Measurements from ENCODE around the gene C21orf91. TPM values are rescaled to one million over a fixed set of nuclear protein-coding genes. Genes with fewer than 3 reads are reported as not detected.

Gene C21orf91
- total and polyA plus RNA-seq, 2 experiments from 2014 or later = 3.7 to 4.4 TPM

- no peak for TF ChIP-seq EZH2 (IDR thresholded peaks at IDR 0.05; ENCODE audit: insufficient read depth, poor library complexity, severe bottlenecking)
- TF ChIP-seq EZH2phosphoT487 (IDR thresholded peaks at IDR 0.05; ENCODE audit: insufficient read depth, low read depth) = no peak
- no peak overlapping the region for H2AFZ ChIP-seq
- DNase-seq = no peak
- no peak overlapping the region for H3K9ac ChIP-seq
- WGBS, 2 experiments (ENCODE audit: low coverage in 1 of 2, low lambda C conversion rate in 2 of 2, missing lambda C conversion rate in 2 of 2) = 34 to 38% methylated on average over 4 of the region's 4 CpGs
- H3K36me3 ChIP-seq (ENCODE audit: low read depth) = no peaks in the 10 kb centered on the region
- no peaks in the 10 kb centered on the region for H3K79me2 ChIP-seq (ENCODE audit: insufficient read depth)
- peaks cover 2% of the 10 kb centered on the region; the same call in 1 of the 2 replicates for H3K4me1 ChIP-seq (ENCODE audit: insufficient read depth)
- no peaks in the 10 kb centered on the region; the same call in none of the 2 replicates for H3K27me3 ChIP-seq (replicated peaks; ENCODE audit: insufficient read depth)
- in situ Hi-C loops (cut with MboI) = no loop called here
- H3K4me2 ChIP-seq (ENCODE audit: unreplicated experiment) = no peak overlapping the region
- H3K9me2 ChIP-seq (ENCODE audit: insufficient read depth) = no peaks in the 10 kb centered on the region
- no peak overlapping the region for H3K4me3 ChIP-seq
- no peaks in the 10 kb centered on the region for H3F3A ChIP-seq (ENCODE audit: insufficient read depth)
- H4K20me1 ChIP-seq (ENCODE audit: insufficient read depth) = no peaks in the 10 kb centered on the region
- H3K9me3 ChIP-seq (ENCODE audit: low read depth) = no peaks in the 10 kb centered on the region
- H3K27ac ChIP-seq = no peak overlapping the region
These were observed 15.6 kb upstream of the C21orf91 start for GRCh38 chr21:17834639-17835354.

- Histone ChIP-seq H4K20me1 (ENCODE audit: insufficient read depth) (no peaks in the 10 kb centered on the region), H3K4me1 (ENCODE audit: insufficient read depth) (peaks cover 26% of the 10 kb centered on the region), H3K4me3 (no peak overlapping the region), H3K4me2 (ENCODE audit: unreplicated experiment) (no peak overlapping the region), H3K9me3 (ENCODE audit: low read depth) (no peaks in the 10 kb centered on the region), H3K27me3 (replicated peaks; ENCODE audit: insufficient read depth) (no peaks in the 10 kb centered on the region; the same call in 1 of the 2 replicates), H3K79me2 (ENCODE audit: insufficient read depth) (no peaks in the 10 kb centered on the region), H3F3A (ENCODE audit: insufficient read depth) (peaks cover 11% of the 10 kb centered on the region; the same call in 1 of the 2 replicates), H3K9ac (no peak overlapping the region), H3K36me3 (ENCODE audit: low read depth) (no peaks in the 10 kb centered on the region), H3K27ac (peak overlapping the region; percentile 14; the same call in 1 of the 2 replicates), H3K9me2 (ENCODE audit: insufficient read depth) (no peaks in the 10 kb centered on the region), H2AFZ (no peak overlapping the region)
- DNase-seq = peak; percentile 69
- TF ChIP-seq EZH2 (IDR thresholded peaks at IDR 0.05; ENCODE audit: insufficient read depth, poor library complexity, severe bottlenecking) (no peak), EZH2phosphoT487 (IDR thresholded peaks at IDR 0.05; ENCODE audit: insufficient read depth, low read depth) (no peak)
- in situ Hi-C loops (cut with MboI) = no loop called here
- WGBS, 2 experiments (ENCODE audit: low coverage in 1 of 2, low lambda C conversion rate in 2 of 2, missing lambda C conversion rate in 2 of 2) = 6% methylated on average over 3 of the region's 3 CpGs
These were observed 10.3 kb upstream of the C21orf91 start for GRCh38 chr21:17829472-17829871.

GRCh38 chr21:17828223-17828622, 9.1 kb upstream of the C21orf91 start:
- Histone ChIP-seq H3F3A (ENCODE audit: insufficient read depth) (peaks cover 11% of the 10 kb centered on the region; the same call in 1 of the 2 replicates), H3K36me3 (ENCODE audit: low read depth) (no peaks in the 10 kb centered on the region), H4K20me1 (ENCODE audit: insufficient read depth) (no peaks in the 10 kb centered on the region), H3K4me3 (no peak overlapping the region), H3K9me3 (ENCODE audit: low read depth) (no peaks in the 10 kb centered on the region), H3K9ac (no peak overlapping the region), H3K4me1 (ENCODE audit: insufficient read depth) (peaks cover 26% of the 10 kb centered on the region), H3K27me3 (replicated peaks; ENCODE audit: insufficient read depth) (no peaks in the 10 kb centered on the region), H3K4me2 (ENCODE audit: unreplicated experiment) (peak overlapping the region; percentile 13), H3K9me2 (ENCODE audit: insufficient read depth) (no peaks in the 10 kb centered on the region), H3K27ac (peak overlapping the region; percentile 7; the same call in 1 of the 2 replicates), H3K79me2 (ENCODE audit: insufficient read depth) (no peaks in the 10 kb centered on the region), H2AFZ (0 out of 2 replicates have a peak overlapping the region, but pooled peaks have one; percentile 6)
- TF ChIP-seq EZH2 (IDR thresholded peaks at IDR 0.05; ENCODE audit: insufficient read depth, poor library complexity, severe bottlenecking) = no peak
- no peak for TF ChIP-seq EZH2phosphoT487 (IDR thresholded peaks at IDR 0.05; ENCODE audit: insufficient read depth, low read depth)
- 40 to 48% methylated on average over 3 of the region's 3 CpGs for WGBS, 2 experiments (ENCODE audit: low coverage in 1 of 2, low lambda C conversion rate in 2 of 2, missing lambda C conversion rate in 2 of 2)
- in situ Hi-C loops (cut with MboI) = no loop called here
- peak; percentile 61 for DNase-seq

GRCh38 chr21:17823846-17824245, 4.7 kb upstream of the C21orf91 start:
- no peak overlapping the region for H3K4me3 ChIP-seq
- H3K79me2 ChIP-seq (ENCODE audit: insufficient read depth) = no peaks in the 10 kb centered on the region
- peaks cover 15% of the 10 kb centered on the region for H3K4me1 ChIP-seq (ENCODE audit: insufficient read depth)
- 51 to 65% methylated on average over 6 of the region's 6 CpGs for WGBS, 2 experiments (ENCODE audit: low coverage in 1 of 2, low lambda C conversion rate in 2 of 2, missing lambda C conversion rate in 2 of 2)
- H3K4me2 ChIP-seq (ENCODE audit: unreplicated experiment) = no peak overlapping the region
- DNase-seq = no peak
- H2AFZ ChIP-seq = no peak overlapping the region
- no peaks in the 10 kb centered on the region for H3K27me3 ChIP-seq (replicated peaks; ENCODE audit: insufficient read depth)
- peaks cover 11% of the 10 kb centered on the region; the same call in 1 of the 2 replicates for H3F3A ChIP-seq (ENCODE audit: insufficient read depth)
- in situ Hi-C loops (cut with MboI) = no loop called here
- no peak overlapping the region for H3K27ac ChIP-seq
- no peaks in the 10 kb centered on the region for H4K20me1 ChIP-seq (ENCODE audit: insufficient read depth)
- H3K9me3 ChIP-seq (ENCODE audit: low read depth) = no peaks in the 10 kb centered on the region
- no peak overlapping the region for H3K9ac ChIP-seq
- no peaks in the 10 kb centered on the region for H3K36me3 ChIP-seq (ENCODE audit: low read depth)
- H3K9me2 ChIP-seq (ENCODE audit: insufficient read depth) = no peaks in the 10 kb centered on the region
- TF ChIP-seq EZH2phosphoT487 (IDR thresholded peaks at IDR 0.05; ENCODE audit: insufficient read depth, low read depth) = no peak
- no peak for TF ChIP-seq EZH2 (IDR thresholded peaks at IDR 0.05; ENCODE audit: insufficient read depth, poor library complexity, severe bottlenecking)

Measured in GM23248 (cell line).